Trophoblast cell (in vitro differentiated cells and primary cell): Measurements from ENCODE around the gene ETV6.
A peak's percentile ranks its signal among the peaks of the same experiment; 100 is the strongest.

Experiments
- DNase-seq, 2 donors: peaks; one replicate each; pipeline ENCODE4 v3.0.0-alpha.2; 2016
- H2AFZ ChIP-seq: 2 replicates; pipeline ENCODE4 v1.6.1; 2013; ENCODE audit warnings: low read length, moderate library complexity, mild to moderate bottlenecking; ENCODE audit not compliant: insufficient read depth, poor library complexity
- H2AK5ac ChIP-seq: 2 replicates; pipeline ENCODE4 v1.6.1; 2013; ENCODE audit warnings: mild to moderate bottlenecking, low read length
- H2BK120ac ChIP-seq: 2 replicates; pipeline ENCODE4 v1.6.1; 2013; ENCODE audit warnings: low read length, mild to moderate bottlenecking, moderate library complexity; ENCODE audit not compliant: insufficient read depth, poor library complexity
- H2BK12ac ChIP-seq: 2 replicates; pipeline ENCODE4 v1.6.1; 2013; ENCODE audit warnings: mild to moderate bottlenecking, low read length, moderate library complexity
- H2BK5ac ChIP-seq: 2 replicates; pipeline ENCODE4 v1.6.1; 2013; ENCODE audit warnings: low read length, low read depth, moderate library complexity, mild to moderate bottlenecking; ENCODE audit not compliant: poor library complexity
- H3K14ac ChIP-seq: 2 replicates; pipeline ENCODE4 v1.6.1; 2013; ENCODE audit warnings: mild to moderate bottlenecking, low read length
- H3K18ac ChIP-seq: 2 replicates; pipeline ENCODE4 v1.6.1; 2013; ENCODE audit warnings: mild to moderate bottlenecking, low read length
- H3K23ac ChIP-seq: 2 replicates; pipeline ENCODE4 v1.6.1; 2013; ENCODE audit warnings: low read length
- H3K27ac ChIP-seq: 2 replicates; pipeline ENCODE4 v1.5.1; 2013; ENCODE audit warnings: low read depth, mild to moderate bottlenecking, inconsistent platforms, low read length, moderate library complexity
- H3K27me3 ChIP-seq: 2 replicates; pipeline ENCODE4 v1.6.1; 2013; ENCODE audit warnings: inconsistent platforms, mild to moderate bottlenecking, low read length, moderate library complexity; ENCODE audit not compliant: insufficient read depth
- H3K36me3 ChIP-seq, 2 experiments: 1 replicate in 1 of 2; 2 replicates in 1 of 2; pipeline ENCODE4 v1.6.1; 2013; ENCODE audit warnings: low read length in 2 of 2, mild to moderate bottlenecking in 2 of 2, moderate library complexity in 1 of 2; ENCODE audit not compliant: insufficient read depth in 2 of 2, control insufficient read depth in 1 of 2
- H3K4ac ChIP-seq: 2 replicates; pipeline ENCODE4 v1.6.1; 2013; ENCODE audit warnings: low read depth, mild to moderate bottlenecking, low read length, moderate library complexity
- H3K4me1 ChIP-seq, 2 experiments: 1 replicate in 1 of 2; 2 replicates in 1 of 2; pipeline ENCODE4 v1.6.1; 2013; ENCODE audit warnings: low read length in 2 of 2, mild to moderate bottlenecking in 2 of 2, moderate library complexity in 1 of 2; ENCODE audit not compliant: insufficient read depth in 2 of 2, control insufficient read depth in 1 of 2
- H3K4me2 ChIP-seq: 2 replicates; pipeline ENCODE4 v1.6.1; 2013; ENCODE audit warnings: inconsistent platforms, mild to moderate bottlenecking, low read length, moderate library complexity
- H3K4me3 ChIP-seq: 2 replicates; pipeline ENCODE4 v1.5.1; 2013; ENCODE audit warnings: mild to moderate bottlenecking, low read depth, low read length, inconsistent platforms
- H3K79me1 ChIP-seq: one replicate; pipeline ENCODE4 v1.6.1; 2013; ENCODE audit warnings: low read length
- H3K79me2 ChIP-seq: 2 replicates; pipeline ENCODE4 v1.6.1; 2013; ENCODE audit warnings: low read length, mild to moderate bottlenecking; ENCODE audit not compliant: control insufficient read depth, insufficient read depth, poor library complexity
- H3K9ac ChIP-seq: 2 replicates; pipeline ENCODE4 v1.6.1; 2013; ENCODE audit warnings: mild to moderate bottlenecking, low read length
- H3K9me3 ChIP-seq: 2 replicates; pipeline ENCODE4 v1.6.1; 2013; ENCODE audit warnings: low read depth, mild to moderate bottlenecking, control low read depth, inconsistent platforms, low read length; ENCODE audit not compliant: insufficient read depth
- H4K12ac ChIP-seq: 2 replicates; pipeline ENCODE4 v1.6.1; 2013; ENCODE audit warnings: low read depth, mild to moderate bottlenecking, low read length, moderate library complexity
- H4K8ac ChIP-seq: 2 replicates; pipeline ENCODE4 v1.6.1; 2013; ENCODE audit warnings: low read depth, mild to moderate bottlenecking, low read length, moderate library complexity
- H4K91ac ChIP-seq: one replicate; pipeline ENCODE4 v1.6.1; 2013; ENCODE audit warnings: low read depth, mild to moderate bottlenecking, low read length, moderate library complexity
- WGBS: extraction: QIAGEN DNeasy Blood & Tissue Kit; methylation state at CpG from one replicate; pipeline ENCODE4 v1.1.7; 2013; ENCODE audit warnings: missing lambda C conversion rate; ENCODE audit not compliant: insufficient read length, insufficient coverage; ENCODE audit errors: extremely low coverage; 5-methylcytosine and 5-hydroxymethylcytosine counted together

Gene ETV6

DNA sequence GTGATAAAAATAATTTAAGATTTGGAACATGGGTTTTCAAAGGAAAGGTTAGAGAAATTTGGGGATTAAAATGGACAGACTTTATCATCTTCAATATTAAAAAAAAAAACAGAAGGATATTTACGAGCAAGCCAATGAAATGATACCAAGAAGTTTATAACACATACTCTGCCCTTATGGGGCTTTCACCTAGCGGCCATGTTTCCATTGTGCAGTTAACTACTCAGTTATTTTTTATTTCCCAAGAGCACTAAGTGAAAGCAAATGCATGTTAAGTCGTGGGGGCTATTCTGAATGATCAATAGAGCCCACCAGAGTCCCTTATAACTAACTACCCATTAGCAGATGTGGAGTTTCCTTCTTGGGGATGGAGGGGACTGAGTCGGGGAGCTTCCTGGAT is 53.9 kb downstream of the ETV6 start:
- H3K4me1 ChIP-seq, result peaks cover 28 to 31% of the 10 kb centered on the region in 2 experiments
- no peak overlapping the region for H4K8ac ChIP-seq
- no peak overlapping the region for H3K23ac ChIP-seq
- no peak for DNase-seq
- H3K9ac ChIP-seq, result no peak overlapping the region
- no peaks in the 10 kb centered on the region for H3K9me3 ChIP-seq
- no CpG with 5 or more reads among the region's 4 CpGs for WGBS
- H3K79me2 ChIP-seq, result peaks cover 1% of the 10 kb centered on the region
- H3K4me2 ChIP-seq, result no peak overlapping the region
- H4K91ac ChIP-seq, result no peak overlapping the region
- no peak overlapping the region for H3K4me3 ChIP-seq
- H3K79me1 ChIP-seq, result peaks cover 6% of the 10 kb centered on the region
- H3K14ac ChIP-seq, result no peak overlapping the region
- no peak overlapping the region for H2BK12ac ChIP-seq
- H2BK120ac ChIP-seq, result no peak overlapping the region
- H3K4ac ChIP-seq, result no peak overlapping the region
- H3K18ac ChIP-seq, result no peak overlapping the region
- H3K36me3 ChIP-seq, result no peaks in the 10 kb centered on the region
- no peak overlapping the region for H2AK5ac ChIP-seq
- H3K27me3 ChIP-seq, result no peaks in the 10 kb centered on the region
- no peak overlapping the region for H4K12ac ChIP-seq
- no peak overlapping the region for H3K27ac ChIP-seq
- H2AFZ ChIP-seq, result no peak overlapping the region
- H2BK5ac ChIP-seq, result no peak overlapping the region

DNA sequence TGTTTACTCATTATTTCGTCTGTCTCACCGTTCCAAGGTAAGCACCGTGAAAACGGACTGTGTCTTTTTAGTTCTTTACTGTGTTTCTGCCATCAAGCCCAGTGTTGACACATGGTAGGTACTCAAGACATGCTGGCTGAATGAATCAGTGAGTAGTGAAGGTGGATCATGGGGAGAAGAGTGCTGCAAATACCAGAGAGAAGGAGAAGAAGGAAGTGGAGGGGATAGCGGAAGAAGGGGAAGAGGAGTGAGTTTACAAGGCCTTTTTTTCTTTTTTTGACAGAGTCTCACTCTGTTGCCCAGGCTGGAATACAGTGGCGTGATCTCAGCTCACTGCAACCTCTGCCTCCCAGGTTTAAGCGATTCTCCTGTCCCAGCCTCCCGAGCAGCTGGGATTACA is 54.6 kb downstream of the ETV6 start:
- no CpG with 5 or more reads among the region's 8 CpGs for WGBS
- no peak for DNase-seq
- H3K4me3 ChIP-seq, result no peak overlapping the region

DNA sequence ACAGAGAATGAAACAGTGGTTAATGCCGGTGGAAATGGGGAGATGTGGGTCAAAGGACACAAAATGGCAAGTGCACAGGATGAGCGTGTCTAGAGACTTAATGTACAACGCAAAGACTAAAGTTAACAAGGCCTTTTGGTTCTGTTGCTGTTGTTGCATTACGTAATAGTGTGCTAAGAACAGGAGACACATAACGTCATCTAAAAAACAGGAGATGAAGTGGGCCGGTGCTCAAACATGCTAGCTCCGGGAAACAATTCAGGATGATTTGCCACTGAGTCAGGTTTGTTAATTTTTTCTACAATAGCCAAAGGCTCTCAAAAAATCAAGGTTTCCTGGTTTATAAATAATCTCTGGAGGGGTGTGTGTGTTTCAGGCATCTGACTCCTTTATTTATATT is 55.5 kb downstream of the ETV6 start:
- no peak overlapping the region for H3K4ac ChIP-seq
- no peak overlapping the region for H3K23ac ChIP-seq
- DNase-seq, result peak in 1 of 2 donors; percentile 38
- H3K4me1 ChIP-seq, result peaks cover 31 to 33% of the 10 kb centered on the region in 2 experiments
- no CpG with 5 or more reads among the region's 7 CpGs for WGBS
- H3K14ac ChIP-seq, result no peak overlapping the region
- no peak overlapping the region for H2BK12ac ChIP-seq
- H4K12ac ChIP-seq, result no peak overlapping the region
- no peak overlapping the region for H2BK120ac ChIP-seq
- no peak overlapping the region for H3K9ac ChIP-seq
- no peak overlapping the region for H4K8ac ChIP-seq
- no peaks in the 10 kb centered on the region for H3K9me3 ChIP-seq
- no peak overlapping the region for H2AFZ ChIP-seq
- H3K79me2 ChIP-seq, result peaks cover 1% of the 10 kb centered on the region
- no peak overlapping the region for H2AK5ac ChIP-seq
- no peak overlapping the region for H3K4me2 ChIP-seq
- no peak overlapping the region for H3K18ac ChIP-seq
- no peaks in the 10 kb centered on the region for H3K27me3 ChIP-seq
- peaks cover 6% of the 10 kb centered on the region for H3K79me1 ChIP-seq
- no peak overlapping the region for H4K91ac ChIP-seq
- no peak overlapping the region for H3K4me3 ChIP-seq
- H3K27ac ChIP-seq, result no peak overlapping the region
- no peaks in the 10 kb centered on the region for H3K36me3 ChIP-seq
- H2BK5ac ChIP-seq, result no peak overlapping the region

More for the DNA sequence above, 54.6 kb downstream of the ETV6 start:
- no peaks in the 10 kb centered on the region for H3K27me3 ChIP-seq
- no peak overlapping the region for H2AK5ac ChIP-seq
- no peak overlapping the region for H4K8ac ChIP-seq
- no peak overlapping the region for H4K12ac ChIP-seq
- no peak overlapping the region for H4K91ac ChIP-seq
- no peak overlapping the region for H3K18ac ChIP-seq
- H2AFZ ChIP-seq, result no peak overlapping the region
- H3K9me3 ChIP-seq, result no peaks in the 10 kb centered on the region
- no peak overlapping the region for H3K14ac ChIP-seq
- no peaks in the 10 kb centered on the region for H3K36me3 ChIP-seq
- H2BK5ac ChIP-seq, result no peak overlapping the region
- H3K79me1 ChIP-seq, result peaks cover 6% of the 10 kb centered on the region
- peaks cover 1% of the 10 kb centered on the region for H3K79me2 ChIP-seq
- no peak overlapping the region for H3K23ac ChIP-seq
- no peak overlapping the region for H2BK120ac ChIP-seq
- no peak overlapping the region for H3K27ac ChIP-seq
- H3K4me2 ChIP-seq, result no peak overlapping the region
- H3K4ac ChIP-seq, result no peak overlapping the region
- no peak overlapping the region for H2BK12ac ChIP-seq
- no peak overlapping the region for H3K9ac ChIP-seq
- peaks cover 31 to 33% of the 10 kb centered on the region in 2 experiments for H3K4me1 ChIP-seq

DNA sequence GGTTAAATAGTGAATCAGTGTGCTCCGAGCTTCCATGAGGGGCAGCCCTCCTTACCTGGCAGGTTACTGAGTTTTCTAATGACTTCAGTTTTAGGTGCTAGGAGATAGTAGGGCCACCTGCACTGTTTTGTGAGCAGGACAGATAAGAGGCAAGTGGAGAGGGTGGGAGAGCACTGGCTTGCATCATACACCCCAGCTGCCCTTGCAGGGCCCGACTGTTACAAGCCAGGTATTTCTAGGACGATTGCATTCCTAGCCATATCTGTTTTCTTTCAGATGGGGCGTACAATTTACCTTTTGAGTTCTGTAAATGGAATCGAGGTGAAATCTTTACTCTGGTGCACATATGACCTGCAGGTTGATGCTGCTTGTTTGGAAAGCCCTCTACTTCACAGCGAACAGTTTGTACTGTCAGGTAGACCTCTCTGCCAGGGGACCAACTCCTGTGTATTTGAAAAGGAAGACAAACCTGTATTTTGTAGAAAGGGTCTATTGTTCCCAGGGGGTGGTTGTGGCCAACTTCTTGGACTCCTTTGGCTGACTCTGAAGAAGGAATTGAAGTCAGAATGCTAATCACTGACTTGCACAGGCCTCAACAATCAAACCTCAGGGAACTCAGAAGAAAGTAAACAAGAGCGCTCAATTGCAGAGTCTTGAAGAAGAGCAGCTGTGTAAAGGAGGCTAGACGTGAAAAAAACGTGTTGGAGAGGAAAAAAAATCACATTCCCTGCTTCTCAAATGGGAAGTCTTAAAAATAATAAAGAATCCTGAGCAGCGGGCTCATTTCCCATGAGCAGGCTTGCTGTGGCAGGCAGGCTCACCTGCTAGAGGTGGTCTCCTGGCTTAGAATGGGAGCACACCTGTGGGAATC is 57.3 kb downstream of the ETV6 start:
- Histone ChIP-seq H4K8ac (no peak overlapping the region), H3K9ac (no peak overlapping the region), H3K79me2 (peaks cover 1% of the 10 kb centered on the region), H3K4me1 (peaks cover 28 to 29% of the 10 kb centered on the region in 2 experiments), H3K4me3 (no peak overlapping the region), H3K18ac (no peak overlapping the region), H3K14ac (no peak overlapping the region), H3K27ac (peak overlapping the region; percentile 77), H2BK12ac (peak overlapping the region; percentile 7), H3K4me2 (no peak overlapping the region), H3K79me1 (peaks cover 7% of the 10 kb centered on the region), H2AK5ac (no peak overlapping the region), H3K36me3 (no peaks in the 10 kb centered on the region), H4K12ac (no peak overlapping the region), H4K91ac (peak overlapping the region; percentile 2), H3K23ac (no peak overlapping the region), H2AFZ (no peak overlapping the region), H2BK120ac (peak overlapping the region; percentile 64), H3K9me3 (no peaks in the 10 kb centered on the region), H3K27me3 (no peaks in the 10 kb centered on the region), H2BK5ac (peak overlapping the region; percentile 65), H3K4ac (no peak overlapping the region)
- WGBS, result no CpG with 5 or more reads among the region's 10 CpGs
- DNase-seq, result no peak
